Keratinocyte (primary cell): Measurements from ENCODE around the gene B3GALNT1. TPM values are rescaled to one million over a fixed set of nuclear protein-coding genes. Genes with fewer than 3 reads are reported as not detected.

Source experiments
- DNase-seq: peaks from one replicate; pipeline ENCODE4 v3.0.0-alpha.2; 2011; ENCODE audit warnings: low read depth, missing footprints, low spot score
- FAIRE-seq: peaks from 2 replicates; lab custom pipeline; 2011; peaks lifted over from hg19 to GRCh38; lab: Jason Lieb, UNC
- H2AFZ ChIP-seq: 2 replicates; pipeline ENCODE4 v1.6.0; 2012; ENCODE audit warnings: low read length, control low read depth, inconsistent platforms; ENCODE audit not compliant: control insufficient read depth
- H3K27ac ChIP-seq: 2 replicates; pipeline ENCODE4 v1.5.1; 2011; ENCODE audit warnings: low read length; ENCODE audit not compliant: control insufficient read depth, insufficient read depth
- H3K27me3 ChIP-seq: 3 replicates; pipeline ENCODE4 v1.6.0; 2011; ENCODE audit warnings: low read length; ENCODE audit not compliant: control insufficient read depth, insufficient read depth; ENCODE audit errors: extremely low read depth
- H3K36me3 ChIP-seq, 2 experiments: 2 replicates in 1 of 2; 3 replicates in 1 of 2; pipeline ENCODE4 v1.5.1; 2011; ENCODE audit warnings: low read length in 2 of 2, mild to moderate bottlenecking in 1 of 2; ENCODE audit not compliant: control insufficient read depth in 2 of 2, insufficient read depth in 2 of 2; ENCODE audit errors: extremely low read depth in 1 of 2
- H3K4me1 ChIP-seq: 3 replicates; pipeline ENCODE4 v1.5.1; 2011; ENCODE audit warnings: low read length; ENCODE audit not compliant: control insufficient read depth, insufficient read depth; ENCODE audit errors: extremely low read depth
- H3K4me2 ChIP-seq: 3 replicates; pipeline ENCODE4 v1.6.0; 2011; ENCODE audit warnings: low read depth, low read length; ENCODE audit not compliant: control insufficient read depth, insufficient read depth; ENCODE audit errors: extremely low read depth
- H3K4me3 ChIP-seq, 3 experiments: fragments of 200-600 bp in 1 of 3; sonication (generic) in 1 of 3; 2 replicates in 2 of 3; 3 replicates in 1 of 3; pipeline ENCODE4 v1.5.1; 2011 to 2016; ENCODE audit warnings: low read length in 3 of 3, mild to moderate bottlenecking in 3 of 3, control low read depth in 2 of 3, inconsistent platforms in 1 of 3, low read depth in 1 of 3, mixed read lengths in 1 of 3, mixed run types in 1 of 3, moderate library complexity in 1 of 3; ENCODE audit not compliant: control insufficient read depth in 2 of 3, insufficient read depth in 2 of 3; ENCODE audit errors: extremely low read depth in 1 of 3
- H3K79me2 ChIP-seq: 2 replicates; pipeline ENCODE4 v1.6.0; 2012; ENCODE audit warnings: low read length; ENCODE audit not compliant: control insufficient read depth, insufficient read depth
- H3K9ac ChIP-seq: 3 replicates; pipeline ENCODE4 v1.6.0; 2011; ENCODE audit warnings: low read length; ENCODE audit not compliant: control insufficient read depth, insufficient read depth; ENCODE audit errors: extremely low read depth
- H3K9me1 ChIP-seq: 3 replicates; pipeline ENCODE4 v1.6.0; 2011; ENCODE audit warnings: low read length; ENCODE audit not compliant: control insufficient read depth, insufficient read depth; ENCODE audit errors: extremely low read depth
- H3K9me3 ChIP-seq: 2 replicates; pipeline ENCODE4 v1.5.1; 2012; ENCODE audit warnings: low read depth, low read length; ENCODE audit not compliant: control insufficient read depth
- H4K20me1 ChIP-seq: 3 replicates; pipeline ENCODE4 v1.6.0; 2011; ENCODE audit warnings: low read length; ENCODE audit not compliant: control insufficient read depth, insufficient read depth; ENCODE audit errors: extremely low read depth
- EZH2 ChIP-seq: IDR thresholded peaks from one replicate; pipeline ENCODE4 v1.6.1; 2012; ENCODE audit warnings: inconsistent platforms, mild to moderate bottlenecking, low read length, moderate library complexity
- dilution Hi-C: fragments of 300-500 bp; cut with MboI; formaldehyde crosslinking; loops from one replicate; pipeline ENCODE4 v1.7.0; 2020; ENCODE audit warnings: low sequenced_read_pairs; ENCODE audit not compliant: extremely low pct_ligation_motif_present
- polyA plus RNA-seq, 5 experiments: library from polyadenylated mRNA; depleted of rRNA in 3 of 5; stranded (reverse) in 3 of 5; stranded (forward) in 1 of 5; unstranded in 1 of 5; fragments of >200 nt; gene quantifications; 1 replicate in 1 of 5; 2 replicates in 3 of 5; 3 replicates in 1 of 5; pipeline versions ENCODE4 v1.2.1 to v1.2.3, GENCODE V29; 2011 to 2012; ENCODE audit warnings: missing spikeins in 2 of 5, low read depth in 1 of 5, low replicate concordance in 1 of 5
- TF ChIP-seq, protein P1 (sequence below), 3 experiments: IDR thresholded peaks in 1 of 3; conservative IDR thresholded peaks in 1 of 3; optimal IDR thresholded peaks in 1 of 3; 2 replicates in 2 of 3; 3 replicates in 1 of 3; pipeline versions ENCODE3 to v1.5.1; 2011; ENCODE audit warnings: low read length in 3 of 3, mild to moderate bottlenecking in 3 of 3, moderate library complexity in 2 of 3, control low read depth in 1 of 3, inconsistent platforms in 1 of 3; ENCODE audit not compliant: insufficient read depth in 2 of 3; ENCODE audit errors: extremely low read depth in 1 of 3

Gene B3GALNT1
- polyA plus RNA-seq, 1 donor (not counting 4 experiments of a cell fraction or from before 2014, with no cell fraction given), result 3.6 TPM

GRCh38 chr3:161049683-161050248 lies 55.4 kb downstream of the B3GALNT1 start:
- dilution Hi-C loops, result no loop called here
- no peak for FAIRE-seq
- no peak for TF ChIP-seq EZH2
- TF ChIP-seq, protein P1, sequence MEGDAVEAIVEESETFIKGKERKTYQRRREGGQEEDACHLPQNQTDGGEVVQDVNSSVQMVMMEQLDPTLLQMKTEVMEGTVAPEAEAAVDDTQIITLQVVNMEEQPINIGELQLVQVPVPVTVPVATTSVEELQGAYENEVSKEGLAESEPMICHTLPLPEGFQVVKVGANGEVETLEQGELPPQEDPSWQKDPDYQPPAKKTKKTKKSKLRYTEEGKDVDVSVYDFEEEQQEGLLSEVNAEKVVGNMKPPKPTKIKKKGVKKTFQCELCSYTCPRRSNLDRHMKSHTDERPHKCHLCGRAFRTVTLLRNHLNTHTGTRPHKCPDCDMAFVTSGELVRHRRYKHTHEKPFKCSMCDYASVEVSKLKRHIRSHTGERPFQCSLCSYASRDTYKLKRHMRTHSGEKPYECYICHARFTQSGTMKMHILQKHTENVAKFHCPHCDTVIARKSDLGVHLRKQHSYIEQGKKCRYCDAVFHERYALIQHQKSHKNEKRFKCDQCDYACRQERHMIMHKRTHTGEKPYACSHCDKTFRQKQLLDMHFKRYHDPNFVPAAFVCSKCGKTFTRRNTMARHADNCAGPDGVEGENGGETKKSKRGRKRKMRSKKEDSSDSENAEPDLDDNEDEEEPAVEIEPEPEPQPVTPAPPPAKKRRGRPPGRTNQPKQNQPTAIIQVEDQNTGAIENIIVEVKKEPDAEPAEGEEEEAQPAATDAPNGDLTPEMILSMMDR (optimal IDR thresholded peaks at IDR 0.05 in 1 of 3, IDR thresholded peaks at IDR 0.05 in 1 of 3, conservative IDR thresholded peaks at IDR 0.05 in 1 of 3; ENCODE audit: extremely low read depth in 1 of 3, insufficient read depth in 2 of 3, low read length in 3 of 3), result no peak

DNA sequence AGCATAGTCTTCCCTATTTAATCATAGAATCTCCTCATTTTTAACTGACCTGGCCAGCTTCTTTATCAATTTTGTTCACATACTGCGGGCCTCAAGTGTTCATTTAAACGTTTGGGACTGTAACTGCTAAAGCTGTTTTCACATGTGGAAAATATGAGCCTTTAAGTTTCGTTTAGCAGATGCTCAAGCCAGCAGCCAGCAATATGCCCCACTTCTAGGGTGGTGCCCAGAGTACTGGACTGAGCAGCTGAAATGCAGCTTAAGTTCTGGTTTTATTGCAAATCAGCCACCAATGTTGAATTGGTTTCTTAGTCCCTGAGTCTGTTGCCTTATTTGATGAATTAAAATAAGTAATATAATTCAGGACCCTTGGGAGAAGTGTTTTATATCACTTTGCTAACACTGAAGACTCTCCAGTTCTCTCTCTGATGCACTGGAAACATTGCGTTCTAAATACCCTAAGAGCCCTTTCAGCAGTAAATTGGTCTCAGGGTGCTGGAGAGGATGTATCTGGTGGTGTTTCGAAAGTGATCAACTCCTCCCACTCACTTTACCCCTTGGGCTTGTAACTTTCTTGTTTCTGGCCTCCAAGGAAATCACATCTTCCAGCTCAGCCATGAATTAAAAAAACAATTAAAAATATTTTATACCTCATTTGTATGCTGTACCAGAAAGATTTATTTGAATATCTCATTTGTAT lies 61.7 kb downstream of the B3GALNT1 start:
- no peaks in the 10 kb centered on the region for H3K36me3 ChIP-seq
- TF ChIP-seq EZH2, result no peak
- TF ChIP-seq, protein P1 (optimal IDR thresholded peaks at IDR 0.05 in 1 of 3, IDR thresholded peaks at IDR 0.05 in 1 of 3, conservative IDR thresholded peaks at IDR 0.05 in 1 of 3; ENCODE audit: extremely low read depth in 1 of 3, insufficient read depth in 2 of 3, low read length in 3 of 3), result no peak
- H3K9me1 ChIP-seq, result no peaks in the 10 kb centered on the region
- H4K20me1 ChIP-seq, result no peaks in the 10 kb centered on the region
- H3K4me1 ChIP-seq, result no peaks in the 10 kb centered on the region
- no peaks in the 10 kb centered on the region for H3K27me3 ChIP-seq
- DNase-seq (no peak), FAIRE-seq (no peak)
- H3K9ac ChIP-seq, result no peak overlapping the region
- H3K9me3 ChIP-seq, result no peaks in the 10 kb centered on the region
- no peak overlapping the region for H3K4me2 ChIP-seq
- no peak overlapping the region for H2AFZ ChIP-seq
- no peak overlapping the region for H3K4me3 ChIP-seq
- no peaks in the 10 kb centered on the region for H3K79me2 ChIP-seq
- no peak overlapping the region for H3K27ac ChIP-seq
- dilution Hi-C loops, result no loop called here

More at GRCh38 chr3:161049683-161050248, 55.4 kb downstream of the B3GALNT1 start:
- Histone ChIP-seq H3K4me2 (no peak overlapping the region), H3K4me1 (no peaks in the 10 kb centered on the region), H3K27ac (no peak overlapping the region), H3K4me3 (no peak overlapping the region), H3K9ac (no peak overlapping the region), H3K36me3 (no peaks in the 10 kb centered on the region), H3K27me3 (no peaks in the 10 kb centered on the region), H3K9me3 (no peaks in the 10 kb centered on the region), H3K79me2 (no peaks in the 10 kb centered on the region), H2AFZ (no peak overlapping the region), H3K9me1 (no peaks in the 10 kb centered on the region), H4K20me1 (no peaks in the 10 kb centered on the region)
- no peak for DNase-seq
